Pancreas (tissue), 10 donors: ENCODE results near the gene NSG2. TPM values are rescaled to one million over a fixed set of nuclear protein-coding genes. Genes with fewer than 3 reads are reported as not detected.
"Not testable (repeated sequence)": the region's sequence is repeated elsewhere in the genome, so short reads cannot be mapped to it uniquely, and the experiment has no call there.

Source experiments
- ATAC-seq, 4 donors: fragments of 200-7000 bp; cut with Tn5 transposase; one replicate each; pipeline versions ENCODE4 v1.8.0 to v1.9.1; 2020; ENCODE audit warnings: mild to moderate bottlenecking in 4 of 4, moderate library complexity in 4 of 4
- DNase-seq, 6 donors: peaks; one replicate each; pipeline ENCODE4 v3.0.0-alpha.2; 2020
- FAIRE-seq: peaks from 2 replicates; lab custom pipeline; 2012; peaks lifted over from hg19 to GRCh38; lab: Jason Lieb, UNC
- H3K27ac ChIP-seq, 4 donors: fragments of 200-600 bp; sonication (generic); 1 replicate in 3 of 4; 2 replicates in 1 of 4; pipeline versions ENCODE4 v1.5.0 to v1.8.0; 2020
- H3K27me3 ChIP-seq, 4 donors: fragments of 200-600 bp; one replicate each; pipeline ENCODE4 v1.8.0; 2021
- H3K36me3 ChIP-seq, 3 donors: fragments of 200-600 bp; sonication (generic) in 1 of 3; one replicate each; pipeline versions ENCODE4 v1.5.0 to v1.8.0; 2020 to 2021
- H3K4me1 ChIP-seq, 3 donors: fragments of 200-600 bp; one replicate each; pipeline ENCODE4 v1.8.0; 2021
- H3K4me3 ChIP-seq, 4 donors: fragments of 200-600 bp; sonication (generic) in 2 of 4; one replicate each; pipeline versions ENCODE4 v1.5.0 to v1.8.0; 2020 to 2021
- H3K9me3 ChIP-seq, 4 donors: fragments of 200-600 bp; one replicate each; pipeline ENCODE4 v1.8.0; 2021
- WGBS, 2 donors: extraction: QIAGEN DNeasy Blood & Tissue Kit; methylation state at CpG; one replicate each; pipeline ENCODE4 v1.1.7; 2013; 5-methylcytosine and 5-hydroxymethylcytosine counted together
- intact Hi-C, 3 donors: fragments of 100-400 bp; cut with DNase I; formaldehyde crosslinking; loops; one replicate each; pipeline versions ENCODE4 v1.11.1 to v1.14.2; 2022
- polyA plus RNA-seq, 2 donors: library from polyadenylated mRNA; stranded (reverse); fragments of 200-250 nt; gene quantifications; one replicate each; pipeline ENCODE4 v1.2.3, GENCODE V29; 2013
- total RNA-seq, 6 donors: library from RNA; stranded (reverse); fragmentation: NEBNext Ultra II Directional in 4 of 6; extraction: Animal tissue kit (Norgen Biotek cat#: 25700) in 4 of 6; gene quantifications; one replicate each; pipeline versions ENCODE4 v1.2.1 to v1.2.4, GENCODE V29; 2021 to 2023
- TF ChIP-seq, protein P1 (sequence below), 4 donors: fragments of 200-600 bp; sonication (generic) in 3 of 4; IDR thresholded peaks; one replicate each; pipeline versions ENCODE4 v1.5.0 to v1.8.0; 2021; ENCODE audit warnings: antibody characterized with exemption in 4 of 4
- donor health status: healthy with polysubstance abuse.
- donor health status: DM: no; HTN: no; CAD: no; lungs with moderate emphysema.
- donor health status: DM: no; HTN: no; CAD: no.
- donor health status: control.
- donor health status: control.
- donor health status: Bipolar disorder and iron deficiency.
- donor health status: DM: yes; HTN: yes; CAD: no.
- donor health status: DM: no; HTN: no; CAD: no.
- donor health status: DM: no; HTN: no; CAD: no.
- donor health status: DM: yes; HTN: yes; CAD: no.

NSG2 gene
- total and polyA plus RNA-seq, 8 donors: 0.19 to 3.5 (median 0.45) TPM

DNA sequence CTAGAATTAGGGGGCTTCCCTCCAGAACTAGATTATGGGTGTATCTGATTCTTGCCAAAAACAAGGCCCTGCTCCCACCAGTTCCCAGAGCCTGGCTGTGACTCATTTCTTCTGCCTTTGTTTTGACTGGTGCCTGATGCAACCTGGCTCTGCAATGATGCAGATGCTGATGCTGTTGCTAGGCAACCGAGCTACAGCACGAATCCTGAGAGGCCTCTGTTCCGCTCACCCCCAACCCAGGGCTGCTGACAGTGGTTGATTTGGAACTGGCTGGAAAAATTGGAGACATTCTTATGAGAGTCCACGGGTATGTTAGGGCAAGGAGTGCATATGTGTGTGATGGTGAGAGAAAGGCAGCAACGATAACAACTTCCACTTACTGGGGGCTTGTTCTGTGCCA, 100.3 kb downstream of the NSG2 start:
- WGBS, 2 donors: 48 to 66% methylated on average over 5 of the region's 5 CpGs

DNA sequence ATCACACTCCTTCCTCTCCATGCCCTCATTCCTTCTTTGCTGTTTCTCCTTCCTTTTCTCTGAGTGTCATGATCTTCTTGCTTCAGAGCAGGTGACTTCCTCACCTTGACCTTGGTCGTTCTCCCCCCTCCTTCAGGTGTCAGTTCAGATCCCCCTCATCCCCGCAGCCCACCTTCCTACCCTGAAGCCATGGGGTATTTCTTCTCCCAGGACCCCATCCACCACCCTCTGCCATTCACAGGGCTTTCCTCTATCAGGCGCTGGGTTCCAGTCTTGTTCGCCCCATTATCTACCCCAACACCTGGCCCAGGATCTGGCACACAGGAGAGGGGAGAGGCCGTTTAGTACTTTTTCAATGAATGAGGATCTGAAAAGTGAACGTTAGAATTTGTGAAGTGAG, 101.0 kb downstream of the NSG2 start:
- no peak overlapping the region for H3K27ac ChIP-seq
- no peaks in the 10 kb centered on the region for H3K27me3 ChIP-seq
- TF ChIP-seq, protein P1, sequence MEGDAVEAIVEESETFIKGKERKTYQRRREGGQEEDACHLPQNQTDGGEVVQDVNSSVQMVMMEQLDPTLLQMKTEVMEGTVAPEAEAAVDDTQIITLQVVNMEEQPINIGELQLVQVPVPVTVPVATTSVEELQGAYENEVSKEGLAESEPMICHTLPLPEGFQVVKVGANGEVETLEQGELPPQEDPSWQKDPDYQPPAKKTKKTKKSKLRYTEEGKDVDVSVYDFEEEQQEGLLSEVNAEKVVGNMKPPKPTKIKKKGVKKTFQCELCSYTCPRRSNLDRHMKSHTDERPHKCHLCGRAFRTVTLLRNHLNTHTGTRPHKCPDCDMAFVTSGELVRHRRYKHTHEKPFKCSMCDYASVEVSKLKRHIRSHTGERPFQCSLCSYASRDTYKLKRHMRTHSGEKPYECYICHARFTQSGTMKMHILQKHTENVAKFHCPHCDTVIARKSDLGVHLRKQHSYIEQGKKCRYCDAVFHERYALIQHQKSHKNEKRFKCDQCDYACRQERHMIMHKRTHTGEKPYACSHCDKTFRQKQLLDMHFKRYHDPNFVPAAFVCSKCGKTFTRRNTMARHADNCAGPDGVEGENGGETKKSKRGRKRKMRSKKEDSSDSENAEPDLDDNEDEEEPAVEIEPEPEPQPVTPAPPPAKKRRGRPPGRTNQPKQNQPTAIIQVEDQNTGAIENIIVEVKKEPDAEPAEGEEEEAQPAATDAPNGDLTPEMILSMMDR (IDR thresholded peaks at IDR 0.05): no peak
- no peaks in the 10 kb centered on the region for H3K9me3 ChIP-seq
- no peaks in the 10 kb centered on the region for H3K36me3 ChIP-seq
- WGBS, 2 donors: 55 to 61% methylated on average over 6 of the region's 6 CpGs
- DNase-seq (no peak), ATAC-seq (no peak), FAIRE-seq (no peak)
- H3K4me1 ChIP-seq: no peaks in the 10 kb centered on the region
- intact Hi-C loops: no loop called here
- H3K4me3 ChIP-seq: no peak overlapping the region

More for the DNA sequence above, 100.3 kb downstream of the NSG2 start:
- FAIRE-seq (no peak), ATAC-seq (no peak), DNase-seq (no peak)
- intact Hi-C loops: no loop called here
- Histone ChIP-seq H3K9me3 (no peaks in the 10 kb centered on the region), H3K27me3 (no peaks in the 10 kb centered on the region), H3K4me1 (no peaks in the 10 kb centered on the region), H3K4me3 (no peak overlapping the region), H3K27ac (no peak overlapping the region), H3K36me3 (no peaks in the 10 kb centered on the region)
- TF ChIP-seq, protein P1 (IDR thresholded peaks at IDR 0.05): no peak

DNA sequence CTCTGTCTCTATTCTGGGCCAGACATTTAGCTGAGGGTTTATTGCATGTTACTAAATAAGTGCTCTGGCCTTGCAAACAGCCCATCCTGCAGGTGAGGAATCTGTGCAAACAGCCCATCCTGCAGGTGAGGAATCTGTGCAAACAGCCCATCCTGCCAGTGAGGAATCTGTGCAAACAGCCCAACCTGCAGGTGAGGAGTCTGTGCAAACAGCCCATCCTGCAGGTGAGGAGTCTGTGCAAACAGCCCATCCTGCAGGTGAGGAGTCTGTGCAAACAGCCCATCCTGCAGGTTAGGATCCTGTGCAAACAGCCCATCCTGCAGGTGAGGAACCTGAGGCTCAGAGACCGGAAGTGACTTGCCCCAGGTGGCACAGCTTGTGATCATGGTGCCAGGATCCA, 101.5 kb downstream of the NSG2 start:
- H3K4me3 ChIP-seq, H3K36me3 ChIP-seq, ATAC-seq, H3K27me3 ChIP-seq, DNase-seq, H3K27ac ChIP-seq, H3K4me1 ChIP-seq, FAIRE-seq, H3K9me3 ChIP-seq, intact Hi-C loops: not testable (repeated sequence)
- WGBS, 2 donors: 62 to 69% methylated on average over 1 of the region's 1 CpG

DNA sequence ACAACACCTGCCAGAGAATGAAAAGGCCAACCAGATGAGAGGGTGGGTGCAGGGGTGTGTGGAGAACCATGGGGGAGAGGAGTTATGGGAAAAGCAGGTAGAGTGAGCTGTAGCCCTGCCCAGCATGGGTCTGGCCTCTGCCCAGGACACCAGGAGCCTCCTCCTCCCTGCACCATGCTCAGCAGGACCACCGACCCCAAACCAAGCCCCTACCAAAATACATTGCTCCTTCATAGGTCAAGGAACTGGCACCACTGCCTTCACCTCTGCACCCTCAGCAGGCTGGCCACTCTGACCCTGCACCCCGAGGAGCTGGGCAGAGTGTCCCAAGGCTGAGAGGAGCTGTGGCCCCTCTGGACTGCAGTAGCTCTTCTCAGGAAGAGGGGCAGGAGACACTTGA, 102.0 kb downstream of the NSG2 start:
- FAIRE-seq: no peak
- H3K36me3 ChIP-seq: no peaks in the 10 kb centered on the region
- no peak overlapping the region for H3K27ac ChIP-seq

DNA sequence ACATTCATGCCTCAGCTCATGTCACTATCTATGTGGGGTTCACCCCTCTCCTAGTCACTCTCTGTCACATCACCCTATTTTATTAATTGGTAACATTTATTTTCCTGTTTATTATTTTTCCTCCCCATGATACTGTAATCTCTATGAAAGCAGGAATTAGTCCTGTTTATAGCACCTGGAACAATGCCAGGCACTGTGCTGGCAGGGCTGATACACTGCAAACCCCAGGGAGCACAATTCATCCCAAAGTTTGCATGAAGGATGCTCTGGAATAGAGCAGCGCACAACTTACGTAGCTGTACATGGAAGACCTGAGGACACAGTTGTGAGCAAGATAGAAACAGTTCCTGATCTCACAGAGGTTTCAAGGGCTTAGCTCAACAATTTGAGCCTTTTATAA, 103.2 kb downstream of the NSG2 start:
- no peaks in the 10 kb centered on the region for H3K9me3 ChIP-seq
- no peak for FAIRE-seq
- TF ChIP-seq, protein P1 (IDR thresholded peaks at IDR 0.05): no peak
- no peak overlapping the region for H3K4me3 ChIP-seq
- no peaks in the 10 kb centered on the region for H3K36me3 ChIP-seq
- DNase-seq: no peak
- intact Hi-C loops: no loop called here
- no peaks in the 10 kb centered on the region for H3K27me3 ChIP-seq
- peak in 1 of 4 donors; percentile 31 for ATAC-seq
- 77 to 80% methylated on average over 2 of the region's 2 CpGs for WGBS, 2 donors
- no peaks in the 10 kb centered on the region for H3K4me1 ChIP-seq
- no peak overlapping the region for H3K27ac ChIP-seq

More for the DNA sequence above, 102.0 kb downstream of the NSG2 start:
- ATAC-seq (no peak), DNase-seq (no peak)
- no peaks in the 10 kb centered on the region for H3K4me1 ChIP-seq
- no peaks in the 10 kb centered on the region for H3K27me3 ChIP-seq
- H3K9me3 ChIP-seq: no peaks in the 10 kb centered on the region
- intact Hi-C loops: no loop called here
- TF ChIP-seq, protein P1 (IDR thresholded peaks at IDR 0.05): no peak
- H3K4me3 ChIP-seq: no peak overlapping the region
- WGBS, 2 donors: 49 to 56% methylated on average over 2 of the region's 2 CpGs
